Smooth muscle cell (in vitro differentiated cells): ENCODE results near the gene AARS2. TPM values are rescaled to one million over a fixed set of nuclear protein-coding genes. Genes with fewer than 3 reads are reported as not detected.

Source experiments
- DNase-seq: peaks from one replicate; lab custom pipeline; 2025; ENCODE audit not compliant: unreplicated experiment; lab: John Stamatoyannopoulos, UW
- H2AFZ ChIP-seq: fragments of 200-600 bp; sonication (generic); 2 replicates; pipeline ENCODE4 v1.6.0; 2016; ENCODE audit warnings: antibody characterized with exemption, low read depth, mild to moderate bottlenecking
- H3F3A ChIP-seq: fragments of 200-600 bp; sonication (generic); 2 replicates; pipeline ENCODE4 v1.6.0; 2017; ENCODE audit warnings: antibody characterized with exemption, low read depth
- H3K27ac ChIP-seq: fragments of 200-600 bp; sonication (generic); 2 replicates; pipeline ENCODE4 v1.5.1; 2016; ENCODE audit warnings: low read depth, mild to moderate bottlenecking
- H3K27me3 ChIP-seq: fragments of 200-600 bp; sonication (generic); 2 replicates; pipeline ENCODE4 v1.6.1; 2016; ENCODE audit warnings: low read depth, mild to moderate bottlenecking
- H3K36me3 ChIP-seq: fragments of 200-600 bp; sonication (generic); 2 replicates; pipeline ENCODE4 v1.5.1; 2016; ENCODE audit warnings: low read depth
- H3K4me1 ChIP-seq: fragments of 200-600 bp; sonication (generic); 2 replicates; pipeline ENCODE4 v1.5.1; 2016; ENCODE audit warnings: low read depth
- H3K4me2 ChIP-seq: fragments of 200-600 bp; sonication (generic); 2 replicates; pipeline ENCODE4 v1.6.0; 2016; ENCODE audit warnings: mild to moderate bottlenecking
- H3K4me3 ChIP-seq: fragments of 200-600 bp; sonication (generic); 2 replicates; pipeline ENCODE4 v1.5.1; 2016; ENCODE audit warnings: mild to moderate bottlenecking
- H3K79me2 ChIP-seq: fragments of 200-600 bp; sonication (generic); 2 replicates; pipeline ENCODE4 v1.6.0; 2016; ENCODE audit warnings: low read depth, mild to moderate bottlenecking
- H3K9ac ChIP-seq: fragments of 200-600 bp; sonication (generic); 2 replicates; pipeline ENCODE4 v1.6.0; 2016; ENCODE audit warnings: low read depth
- H3K9me3 ChIP-seq: fragments of 200-600 bp; sonication (generic); replicated peaks from 2 replicates; pipeline ENCODE4 v1.5.1; 2016; ENCODE audit warnings: low read depth
- H4K20me1 ChIP-seq: fragments of 200-600 bp; sonication (generic); 2 replicates; pipeline ENCODE4 v1.6.0; 2016; ENCODE audit warnings: low read depth
- CTCF ChIP-seq: fragments of 200-600 bp; sonication (generic); IDR thresholded peaks from 2 replicates; pipeline ENCODE4 v1.5.1; 2017; ENCODE audit warnings: borderline replicate concordance, mild to moderate bottlenecking, antibody characterized with exemption; ENCODE audit not compliant: insufficient read depth, poor library complexity, severe bottlenecking
- WGBS: methylation state at CpG from one replicate; pipeline ENCODE4 v1.1.7; 2016; ENCODE audit warnings: low lambda C conversion rate; 5-methylcytosine and 5-hydroxymethylcytosine counted together
- microRNA counts: library from miRNA; unstranded; fragments of <30 nt; microRNA quantifications from one replicate; lab custom pipeline; 2016
- polyA plus RNA-seq: library from polyadenylated mRNA; unstranded; fragments of >200 nt; fragmentation: Nextera tagmentation; extraction: Ambion mirVana; gene quantifications from 2 replicates; pipeline ENCODE4 v1.2.1, GENCODE V29; 2016
- total RNA-seq: library from RNA; depleted of rRNA; stranded (reverse); fragments of >200 nt; gene quantifications from 2 replicates; pipeline ENCODE4 v1.2.3, GENCODE V29; 2014

AARS2 gene
- total and polyA plus RNA-seq, 2 experiments from 2014 or later: 7.5 to 15.1 TPM

- Histone ChIP-seq H4K20me1 (peaks cover 97% of the 10 kb centered on the region), H3F3A (peaks cover 63% of the 10 kb centered on the region), H3K9ac (no peak overlapping the region), H3K27ac (peak overlapping the region; percentile 62), H3K9me3 (no peaks in the 10 kb centered on the region), H3K36me3 (peaks cover 35% of the 10 kb centered on the region), H2AFZ (no peak overlapping the region), H3K4me1 (peaks cover 26% of the 10 kb centered on the region), H3K27me3 (no peaks in the 10 kb centered on the region), H3K4me2 (no peak overlapping the region), H3K4me3 (no peak overlapping the region), H3K79me2 (peaks cover 79% of the 10 kb centered on the region)
- 95% methylated on average over 14 of the region's 14 CpGs for WGBS
- TF ChIP-seq CTCF: no peak
- DNase-seq: no peak
Measured at GRCh38 chr6:44251576-44252524, 61.3 kb downstream of the AARS2 start.

GRCh38 chr6:44250718-44251123, 62.4 kb downstream of the AARS2 start:
- H3K27ac ChIP-seq: peak overlapping the region; percentile 62
- no peak for DNase-seq
- H3K9me3 ChIP-seq: no peaks in the 10 kb centered on the region
- peaks cover 57% of the 10 kb centered on the region for H3F3A ChIP-seq
- H3K27me3 ChIP-seq: no peaks in the 10 kb centered on the region
- H3K36me3 ChIP-seq: peaks cover 35% of the 10 kb centered on the region
- H3K79me2 ChIP-seq: peaks cover 72% of the 10 kb centered on the region
- no peak for TF ChIP-seq CTCF
- no peak overlapping the region for H3K4me2 ChIP-seq
- peaks cover 88% of the 10 kb centered on the region for H4K20me1 ChIP-seq
- no peak overlapping the region for H3K4me3 ChIP-seq
- no peak overlapping the region for H3K9ac ChIP-seq
- WGBS: 93% methylated on average over 3 of the region's 3 CpGs
- H3K4me1 ChIP-seq: peaks cover 22% of the 10 kb centered on the region
- no peak overlapping the region for H2AFZ ChIP-seq

- WGBS: 85% methylated on average over 6 of the region's 6 CpGs
- no peak for TF ChIP-seq CTCF
- no peaks in the 10 kb centered on the region for H3K9me3 ChIP-seq
- peaks cover 72% of the 10 kb centered on the region for H3K79me2 ChIP-seq
- no peak overlapping the region for H3K4me2 ChIP-seq
- H3K27me3 ChIP-seq: no peaks in the 10 kb centered on the region
- H2AFZ ChIP-seq: no peak overlapping the region
- H3F3A ChIP-seq: peaks cover 57% of the 10 kb centered on the region
- H3K4me1 ChIP-seq: peaks cover 26% of the 10 kb centered on the region
- DNase-seq: no peak
- peaks cover 82% of the 10 kb centered on the region for H4K20me1 ChIP-seq
- H3K4me3 ChIP-seq: no peak overlapping the region
- peaks cover 35% of the 10 kb centered on the region for H3K36me3 ChIP-seq
- H3K9ac ChIP-seq: no peak overlapping the region
- peak overlapping the region; percentile 62 for H3K27ac ChIP-seq
Measured at GRCh38 chr6:44250067-44250717, 63.0 kb downstream of the AARS2 start.

MicroRNAs within 50 kb of the gene (microRNA counts, 767-probe panel; counts per million panel counts)
- 183 counts per million for microRNA hsa-miR-4647 (lab: Ali Mortazavi, UCI)

Other genes with a start within 250 kb of the AARS2 start
- 29.2 and 53.4 TPM in 2 replicates for gene MRPL14, start 185.9 kb downstream of the AARS2 start, total RNA-seq
- gene MRPL14, start 185.9 kb downstream of the AARS2 start, polyA plus RNA-seq: 97.9 and 99.5 TPM in 2 replicates
- gene TMEM63B, start 185.8 kb downstream of the AARS2 start, total RNA-seq: 16.0 and 21.2 TPM in 2 replicates
- gene TMEM63B, start 185.8 kb downstream of the AARS2 start, polyA plus RNA-seq: 10.8 and 15.8 TPM in 2 replicates
- gene CAPN11, start 154.5 kb downstream of the AARS2 start, total RNA-seq: not detected in 2 replicates
- 0.31 TPM in 1 of 2 replicates, not detected in the other for gene CAPN11, start 154.5 kb downstream of the AARS2 start, polyA plus RNA-seq
- not detected in 2 replicates for gene MYMX, start 96.4 kb downstream of the AARS2 start, total RNA-seq
- not detected in 2 replicates for gene MYMX, start 96.4 kb downstream of the AARS2 start, polyA plus RNA-seq
- 7.3 and 8.0 TPM in 2 replicates for gene SLC29A1, start 89.8 kb downstream of the AARS2 start, total RNA-seq
- 7.4 and 8.1 TPM in 2 replicates for gene SLC29A1, start 89.8 kb downstream of the AARS2 start, polyA plus RNA-seq
- gene HSP90AB1, start 66.2 kb downstream of the AARS2 start, total RNA-seq: 736 and 781 TPM in 2 replicates
- 408 TPM in 2 replicates for gene HSP90AB1, start 66.2 kb downstream of the AARS2 start, polyA plus RNA-seq
- 68.6 and 78.0 TPM in 2 replicates for gene SLC35B2, start 55.8 kb downstream of the AARS2 start, total RNA-seq
- gene SLC35B2, start 55.8 kb downstream of the AARS2 start, polyA plus RNA-seq: 112 and 117 TPM in 2 replicates
- 7.0 and 11.4 TPM in 2 replicates for gene NFKBIE, start 47.8 kb downstream of the AARS2 start, total RNA-seq
- 11.3 and 12.3 TPM in 2 replicates for gene NFKBIE, start 47.8 kb downstream of the AARS2 start, polyA plus RNA-seq
- gene TMEM151B, start 42.9 kb downstream of the AARS2 start, total RNA-seq: 0.04 TPM in 1 of 2 replicates, not detected in the other
- not detected in 2 replicates for gene TMEM151B, start 42.9 kb downstream of the AARS2 start, polyA plus RNA-seq
- not detected in 2 replicates for gene SPATS1, start 29.3 kb upstream of the AARS2 start, total RNA-seq
- gene SPATS1, start 29.3 kb upstream of the AARS2 start, polyA plus RNA-seq: not detected in 2 replicates
- gene CDC5L, start 74.4 kb upstream of the AARS2 start, total RNA-seq: 27.5 and 29.7 TPM in 2 replicates
- gene CDC5L, start 74.4 kb upstream of the AARS2 start, polyA plus RNA-seq: 12.5 and 14.3 TPM in 2 replicates